Astrocyte of the cerebellum (primary cell): Measurements from ENCODE around the gene FBXO2.

Experiments used
- DNase-seq: peaks from one replicate; pipeline ENCODE4 v3.0.0-alpha.2; 2011; ENCODE audit warnings: low read depth
- H3K4me3 ChIP-seq: 2 replicates; pipeline ENCODE4 v1.5.1; 2011; ENCODE audit warnings: mild to moderate bottlenecking, low read depth, low read length, moderate library complexity
- CTCF ChIP-seq: IDR thresholded peaks from 2 replicates; pipeline ENCODE4 v1.5.1; 2012; ENCODE audit warnings: low read length, low read depth, moderate library complexity, mild to moderate bottlenecking; ENCODE audit errors: missing control alignments
- in situ Hi-C: cut with HindIII; loops from 2 replicates; pipeline ENCODE4 v1.10.0; 2017; ENCODE audit warnings: low sequenced_read_pairs

FBXO2 gene

GRCh38 chr1:11653861-11654136 is 430 bp downstream of the FBXO2 start:
- DNase-seq = no peak
- in situ Hi-C loops = no loop called here
- no peak for TF ChIP-seq CTCF
- peak overlapping the region; percentile 50 for H3K4me3 ChIP-seq

- in situ Hi-C loops = no loop called here
- no peak for DNase-seq
- H3K4me3 ChIP-seq = no peak overlapping the region
- no peak for TF ChIP-seq CTCF
Measured at GRCh38 chr1:11653101-11653860, 948 bp downstream of the FBXO2 start.

- in situ Hi-C loops = no loop called here
- DNase-seq = no peak
- TF ChIP-seq CTCF = no peak
- H3K4me3 ChIP-seq = no peak overlapping the region
Measured at GRCh38 chr1:11652203-11652780, 1.9 kb downstream of the FBXO2 start.

- in situ Hi-C loops = no loop called here
- TF ChIP-seq CTCF = no peak
- no peak for DNase-seq
- no peak overlapping the region for H3K4me3 ChIP-seq
Measured at GRCh38 chr1:11651017-11651416, 3.2 kb downstream of the FBXO2 start.

GRCh38 chr1:11650331-11650991 is 3.8 kb downstream of the FBXO2 start:
- no peak for DNase-seq
- in situ Hi-C loops = no loop called here
- peak; percentile 10 for TF ChIP-seq CTCF
- H3K4me3 ChIP-seq = no peak overlapping the region

- DNase-seq = no peak
- in situ Hi-C loops = no loop called here
- H3K4me3 ChIP-seq = no peak overlapping the region
- TF ChIP-seq CTCF = no peak
Measured at GRCh38 chr1:11649624-11650330, 4.5 kb downstream of the FBXO2 start.
